CD4-positive, alpha-beta T cell treated with Interleukin-4 for 1 hour (primary cell): Measurements from ENCODE around the gene EP300.
"Not testable (repeated sequence)": the region's sequence is repeated elsewhere in the genome, so short reads cannot be mapped to it uniquely, and the experiment has no call there.

Experiments
- DNase-seq, 2 donors: peaks; one replicate each; pipeline ENCODE4 v3.0.0-alpha.2; 2020 to 2022

Gene EP300

GRCh38 chr22:41085842-41086241, 6.5 kb upstream of the EP300 start:
- no peak for DNase-seq

GRCh38 chr22:41091132-41092022, 1.0 kb upstream of the EP300 start:
- peak; percentile 99 for DNase-seq

GRCh38 chr22:41092847-41093411, 537 bp downstream of the EP300 start:
- DNase-seq = peak in 1 of 2 donors; percentile 35

GRCh38 chr22:41094041-41094593, 1.7 kb downstream of the EP300 start:
- peak in 1 of 2 donors; percentile 29 for DNase-seq

- no peak for DNase-seq
These were observed 4.0 kb downstream of the EP300 start for GRCh38 chr22:41096391-41096790.

GRCh38 chr22:41096841-41097240, 4.4 kb downstream of the EP300 start:
- DNase-seq = no peak

GRCh38 chr22:41099036-41099435, 6.6 kb downstream of the EP300 start:
- no peak for DNase-seq

- DNase-seq = no peak
These were observed 14.0 kb downstream of the EP300 start for GRCh38 chr22:41106122-41106968.

GRCh38 chr22:41106969-41107325, 14.6 kb downstream of the EP300 start:
- not testable (repeated sequence) for DNase-seq

GRCh38 chr22:41110968-41111367, 18.6 kb downstream of the EP300 start:
- no peak for DNase-seq

GRCh38 chr22:41116342-41116741, 23.9 kb downstream of the EP300 start:
- no peak for DNase-seq

- no peak for DNase-seq
These were observed 25.0 kb downstream of the EP300 start for GRCh38 chr22:41117127-41117965.

- DNase-seq = no peak
These were observed 30.8 kb downstream of the EP300 start for GRCh38 chr22:41123151-41123550.

- DNase-seq = no peak
These were observed 31.7 kb downstream of the EP300 start for GRCh38 chr22:41124086-41124485.

GRCh38 chr22:41127451-41127850, 35.1 kb downstream of the EP300 start:
- DNase-seq = peak in 1 of 2 donors; percentile 22

GRCh38 chr22:41128606-41129005, 36.2 kb downstream of the EP300 start:
- no peak for DNase-seq

GRCh38 chr22:41132550-41132949, 40.2 kb downstream of the EP300 start:
- no peak for DNase-seq

GRCh38 chr22:41140365-41140957, 48.1 kb downstream of the EP300 start:
- no peak for DNase-seq

GRCh38 chr22:41145921-41146320, 53.5 kb downstream of the EP300 start:
- not testable (repeated sequence) for DNase-seq

GRCh38 chr22:41146573-41146972, 54.2 kb downstream of the EP300 start:
- no peak for DNase-seq

- DNase-seq = no peak
These were observed 55.3 kb downstream of the EP300 start for GRCh38 chr22:41147722-41148121.

- DNase-seq = no peak
These were observed 60.5 kb downstream of the EP300 start for GRCh38 chr22:41152902-41153301.
